CD1c-positive myeloid dendritic cell (primary cell): ENCODE results near the gene UTP14A.

Experiments used
- DNase-seq: peaks from one replicate; pipeline ENCODE4 v3.0.0-alpha.2; 2016; ENCODE audit errors: extremely low spot score

Gene UTP14A

DNA sequence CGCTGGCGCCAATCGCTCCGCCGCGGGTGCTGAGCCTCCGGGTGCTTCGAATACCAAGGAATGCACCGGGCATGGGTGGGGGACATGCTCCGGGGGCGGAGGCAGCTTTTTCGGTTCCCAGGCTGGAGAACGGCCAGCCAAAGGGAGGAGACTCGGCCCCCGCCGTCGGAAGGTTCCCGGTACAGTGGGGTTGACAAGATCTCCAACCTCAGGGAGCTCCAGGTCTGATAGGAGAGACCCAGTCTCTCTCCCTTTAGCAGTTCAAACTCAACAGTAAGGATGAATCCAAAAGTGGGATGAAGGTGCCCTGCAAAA is 47.3 kb downstream of the UTP14A start:
- DNase-seq: no peak

DNA sequence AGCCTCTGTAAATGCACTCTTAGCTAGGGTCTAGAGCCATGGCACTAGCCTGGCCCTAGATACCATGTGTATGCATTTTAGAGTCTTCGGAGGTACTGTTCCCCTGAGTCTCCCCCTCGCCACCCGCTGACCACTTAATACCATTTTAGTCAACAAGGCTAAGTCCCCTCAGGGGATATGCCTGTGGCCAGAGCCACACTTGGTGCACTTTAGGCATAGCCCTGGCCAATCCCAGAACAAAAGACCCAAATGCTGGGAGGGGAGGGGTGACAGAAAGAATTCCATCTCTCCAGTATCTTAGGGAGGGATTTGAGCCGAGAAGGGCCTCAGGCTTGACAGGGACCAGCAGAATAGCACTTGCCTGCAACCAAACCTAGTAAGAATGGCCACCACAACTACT is 47.9 kb downstream of the UTP14A start:
- no peak for DNase-seq

DNA sequence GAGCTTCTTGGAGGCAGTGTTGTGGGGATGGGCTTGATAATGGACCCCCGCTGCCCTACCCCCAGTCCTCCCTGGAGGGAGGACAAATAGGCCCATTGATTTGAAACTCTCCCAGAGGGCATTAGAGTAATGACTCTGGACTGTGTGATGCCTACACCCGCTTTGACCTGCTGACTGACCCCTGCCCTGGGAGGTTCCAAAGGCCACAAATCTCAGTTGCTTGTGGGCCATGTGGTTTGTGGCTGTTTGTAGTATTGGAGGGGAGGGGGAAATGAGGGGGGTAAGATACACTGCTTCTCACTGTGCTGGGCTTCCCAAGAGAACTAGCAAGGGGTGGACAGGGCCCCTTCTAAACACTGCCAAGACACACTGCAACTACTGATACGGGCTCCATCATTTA is 48.8 kb downstream of the UTP14A start:
- DNase-seq: no peak

DNA sequence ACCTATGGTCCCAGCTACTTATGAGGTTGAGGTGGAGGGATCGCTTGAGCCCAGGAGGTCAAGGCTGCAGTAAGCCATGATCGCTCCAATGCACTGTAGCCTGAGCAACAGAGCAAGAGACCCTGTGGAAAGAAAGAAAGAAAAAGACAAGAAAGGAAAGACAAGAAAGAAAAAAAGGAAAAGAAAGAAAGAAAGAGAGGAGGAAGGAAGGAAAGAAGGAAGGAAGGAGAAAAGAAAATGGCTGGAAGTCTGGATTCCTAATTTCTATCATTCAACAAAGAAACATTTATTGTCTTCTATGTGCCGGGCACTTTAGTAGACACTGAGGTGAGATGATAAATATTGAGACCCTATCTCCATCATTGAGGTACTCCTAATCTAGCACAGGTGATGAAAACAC is 49.7 kb downstream of the UTP14A start:
- no peak for DNase-seq

DNA sequence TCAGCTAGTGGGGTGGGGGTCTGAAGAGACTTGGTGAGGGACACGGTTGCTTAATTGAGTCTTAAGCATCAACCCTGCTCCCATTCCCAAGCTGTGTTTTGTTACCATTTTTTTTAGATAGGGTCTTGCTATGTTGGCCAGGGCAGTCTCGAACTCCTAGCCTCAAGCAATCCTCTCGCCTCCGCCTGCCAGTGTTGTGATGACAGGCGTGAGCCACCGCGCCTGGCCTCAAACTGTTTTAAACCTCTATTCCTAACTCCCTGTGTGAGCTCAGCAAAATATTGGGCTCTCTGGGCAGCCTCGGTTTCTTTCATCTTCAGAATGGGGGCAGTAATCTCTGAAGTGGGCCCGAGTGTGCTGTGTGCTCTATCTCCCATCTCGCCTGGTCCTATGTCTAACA is 50.2 kb downstream of the UTP14A start:
- no peak for DNase-seq

DNA sequence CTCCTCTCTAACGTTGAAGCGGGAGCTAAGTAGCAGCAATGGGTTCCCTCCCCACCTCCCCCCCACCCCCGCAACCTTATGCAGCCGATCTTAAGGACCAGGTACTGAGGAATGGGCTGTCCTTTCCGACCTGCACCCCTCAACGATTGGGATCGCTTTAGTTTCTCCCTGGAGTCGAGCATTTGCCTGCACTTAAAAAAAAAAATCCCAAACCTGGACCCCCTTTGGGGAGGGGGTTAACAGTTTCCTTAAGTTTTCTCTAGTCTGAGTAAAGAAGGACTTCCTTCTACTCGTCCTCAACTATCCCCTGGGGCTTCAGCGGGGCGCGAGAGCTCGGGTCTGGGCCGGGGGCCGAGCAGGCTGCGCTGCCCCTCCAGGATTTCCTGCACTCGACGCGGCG is 50.8 kb downstream of the UTP14A start:
- no peak for DNase-seq

DNA sequence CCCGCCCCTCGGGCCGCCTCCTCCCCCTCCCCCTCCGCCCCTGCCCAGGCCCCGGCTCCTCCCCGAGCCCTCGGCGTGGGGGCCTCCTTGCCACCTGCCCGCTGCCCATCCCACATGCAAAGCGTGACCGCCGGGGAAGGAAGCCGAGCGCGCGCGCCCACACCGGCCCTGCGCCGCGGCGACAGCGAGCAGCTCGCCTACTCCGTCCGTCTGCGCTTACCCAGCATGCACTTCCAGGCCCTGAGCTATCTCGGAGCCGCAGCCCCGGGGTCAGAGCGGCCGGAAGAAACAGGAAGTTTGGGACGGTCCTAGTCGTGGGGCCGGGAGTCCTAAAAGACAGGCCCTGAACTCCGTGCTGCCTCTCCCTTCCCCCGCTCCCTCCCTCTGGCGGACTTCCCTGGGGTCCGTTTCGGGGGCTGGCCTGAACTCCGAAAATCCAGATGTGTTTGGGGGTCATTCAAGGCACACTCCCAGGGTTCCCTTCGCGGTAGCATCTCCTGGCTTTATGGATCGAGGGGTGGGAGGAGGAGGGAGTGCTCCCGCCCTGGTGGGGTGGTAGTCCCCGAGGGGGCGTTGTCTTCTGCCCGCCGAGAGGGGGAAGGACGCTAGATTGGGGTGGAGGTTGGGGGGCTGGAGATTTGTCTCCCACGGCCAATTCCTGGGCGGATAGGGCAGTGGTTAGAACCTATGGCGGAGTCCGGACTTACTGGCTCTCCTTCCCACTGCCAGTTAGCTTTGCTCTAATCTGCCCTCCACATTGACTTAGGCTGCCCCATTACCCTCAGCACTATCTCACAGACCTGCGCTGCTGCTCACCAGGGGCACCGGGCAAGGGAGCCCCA is 51.5 kb downstream of the UTP14A start:
- DNase-seq: peak; percentile 86

DNA sequence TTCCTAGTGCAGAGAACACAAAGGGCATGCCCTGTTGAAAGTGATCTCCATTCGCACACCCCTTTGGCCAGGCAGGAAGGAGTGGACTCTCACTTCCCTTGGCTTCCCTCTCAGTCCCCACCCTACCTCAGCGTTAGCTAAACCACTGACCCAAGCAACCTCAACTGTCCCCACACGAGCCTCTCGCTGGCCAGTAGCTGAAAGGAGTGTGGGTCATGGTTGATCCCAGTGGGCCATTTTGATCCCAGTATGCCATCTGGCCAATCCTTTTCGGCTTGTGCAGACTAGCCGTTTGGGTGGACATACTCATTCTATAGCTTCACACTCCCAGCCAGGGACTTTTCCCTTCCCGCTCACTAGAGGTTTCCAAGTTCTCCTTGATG is 52.1 kb downstream of the UTP14A start:
- peak; percentile 22 for DNase-seq

DNA sequence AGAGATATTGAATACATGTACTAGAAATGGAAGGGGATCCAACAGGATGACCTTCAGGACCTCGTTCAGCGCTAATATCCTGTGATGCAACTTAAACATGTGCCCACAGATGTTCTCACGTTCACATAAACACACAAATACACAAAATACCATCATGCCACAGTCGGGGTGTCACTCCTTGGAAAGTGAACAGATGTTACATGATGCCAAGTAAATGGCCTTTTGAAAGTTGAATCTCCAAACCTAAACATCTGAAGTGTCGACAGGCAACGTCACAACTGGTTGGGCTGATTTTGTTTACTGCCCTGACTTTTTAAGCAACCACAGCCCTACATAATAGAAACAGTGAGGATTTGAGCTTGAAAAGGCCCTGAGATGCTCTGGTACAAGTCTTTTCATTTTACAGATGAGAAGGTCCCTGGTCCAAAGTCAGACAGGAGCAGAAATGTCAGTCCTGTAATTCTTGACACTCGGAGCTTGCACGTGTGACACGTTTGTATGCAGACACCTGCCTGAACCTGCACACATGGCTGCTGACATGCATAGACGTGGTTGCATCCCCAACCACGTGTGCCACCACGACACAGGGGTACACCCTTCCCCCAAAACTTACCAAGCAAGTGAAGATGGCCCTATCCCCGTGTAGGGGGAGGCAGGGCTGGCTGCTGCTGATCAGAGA is 53.0 kb downstream of the UTP14A start:
- no peak for DNase-seq

DNA sequence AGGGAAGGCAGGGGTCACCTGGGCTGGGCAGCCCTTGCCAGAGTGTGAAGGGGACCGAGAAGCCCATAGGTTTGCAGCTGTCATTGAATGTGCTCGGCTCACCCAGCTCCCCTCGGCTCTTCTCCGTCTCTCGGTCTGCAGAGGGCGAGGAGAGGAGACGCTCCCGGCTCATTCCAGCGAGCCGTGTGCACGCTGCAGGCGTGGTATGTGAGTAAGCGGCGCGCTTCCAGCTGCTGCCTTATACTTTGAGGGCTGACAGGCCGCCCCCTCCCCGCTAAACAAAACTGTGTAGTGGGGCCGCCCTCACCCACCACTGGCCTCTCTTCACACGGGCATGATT is 53.5 kb downstream of the UTP14A start:
- DNase-seq: no peak

DNA sequence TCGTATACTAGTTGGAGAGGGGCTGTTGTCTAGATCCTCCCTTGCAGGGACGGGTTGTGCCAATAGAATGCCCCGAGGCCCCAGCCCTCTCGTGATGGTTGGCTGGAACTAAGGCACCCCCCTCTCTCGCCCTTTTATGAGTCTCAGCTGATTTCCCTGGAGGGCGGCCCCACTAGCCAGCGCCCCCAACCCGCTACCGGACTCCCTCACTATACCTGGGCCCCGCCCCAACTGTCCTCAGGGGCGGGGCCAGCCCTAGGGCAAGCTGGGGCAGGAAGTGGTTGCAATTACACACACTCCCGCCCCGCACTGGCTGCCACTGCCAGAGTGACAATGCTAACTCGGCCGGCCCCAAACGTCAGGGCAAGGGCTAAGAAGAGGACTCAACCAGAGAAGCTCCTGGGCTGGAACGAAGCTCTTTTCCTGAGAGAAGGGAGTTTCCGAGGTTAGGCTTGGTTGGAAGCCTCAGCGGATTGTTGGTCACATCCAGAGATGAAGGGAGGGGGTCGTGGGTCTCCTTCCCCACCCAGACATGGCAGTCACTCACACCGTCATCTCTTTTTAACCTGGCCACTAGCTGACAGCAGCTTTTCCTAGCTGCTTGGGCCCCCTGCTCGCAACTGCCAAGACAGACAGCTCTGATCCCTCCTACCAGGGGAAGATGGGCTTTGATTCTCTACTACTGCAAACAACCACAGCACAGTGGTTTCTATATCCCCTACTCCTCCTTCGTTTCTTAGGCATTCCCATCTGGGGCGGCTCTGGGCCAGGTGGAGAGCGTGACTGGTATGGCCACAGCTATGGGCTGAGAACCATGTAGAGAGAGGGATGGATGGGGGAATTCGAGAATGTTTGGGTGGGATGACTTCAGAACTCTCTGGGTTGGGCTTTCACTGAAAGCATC is 55.5 kb downstream of the UTP14A start:
- peak; percentile 53 for DNase-seq

DNA sequence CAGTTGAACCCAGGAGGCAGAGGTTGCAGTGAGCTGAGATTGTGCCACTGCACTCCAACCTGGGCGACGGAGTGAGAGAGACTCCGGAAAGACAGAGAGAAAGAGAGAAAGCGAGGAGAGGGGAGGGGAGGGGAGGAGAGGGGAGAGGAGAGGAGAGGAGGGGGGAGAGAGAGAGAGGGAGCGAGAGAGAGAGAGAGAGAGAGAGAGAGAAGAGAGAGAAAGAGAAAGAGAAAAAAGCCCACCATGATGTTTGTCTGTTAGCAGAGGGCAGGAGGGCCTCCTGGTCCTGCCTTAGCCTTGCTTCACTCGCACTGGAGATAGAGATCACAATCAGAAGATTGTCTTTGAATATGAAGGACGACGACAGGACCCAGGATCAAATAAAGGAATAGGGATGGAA is 57.8 kb downstream of the UTP14A start:
- DNase-seq: no peak

DNA sequence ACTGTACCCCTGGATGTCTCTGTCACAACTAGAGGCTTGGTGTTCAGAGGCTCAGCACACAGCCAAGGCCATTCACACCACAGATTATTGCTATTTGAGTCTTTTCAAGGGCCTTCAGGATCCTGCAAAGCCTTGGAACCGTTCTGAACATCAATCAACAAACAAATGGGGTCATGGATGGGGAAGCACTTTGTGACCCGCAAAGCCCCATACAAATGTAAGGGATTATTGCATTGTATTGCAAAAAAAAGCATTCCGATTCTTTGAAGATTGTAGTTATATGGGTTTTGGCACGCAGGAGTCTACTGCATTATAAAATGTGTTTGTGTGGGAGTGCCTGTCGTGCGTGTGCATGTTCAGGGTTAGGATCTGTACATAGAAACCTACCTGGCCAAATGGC is 59.2 kb downstream of the UTP14A start:
- DNase-seq: no peak

DNA sequence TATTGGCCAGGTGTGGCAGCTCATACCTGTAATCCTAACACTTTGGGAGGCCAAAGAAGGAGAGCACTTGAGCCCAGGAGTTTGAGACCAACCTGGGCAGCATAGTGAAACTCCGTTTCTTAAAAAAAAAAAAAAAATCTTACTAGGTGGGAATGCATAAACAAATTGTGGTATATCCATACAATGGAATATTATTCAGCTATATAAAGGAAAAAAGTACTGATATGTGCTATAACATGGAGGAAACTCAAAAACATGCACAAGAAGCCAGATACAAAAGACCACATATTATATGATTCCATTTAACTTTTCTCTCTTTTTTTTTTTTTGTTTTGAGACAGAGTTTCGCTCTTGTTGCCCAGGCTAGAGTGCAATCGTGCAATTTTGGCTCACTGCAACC is 63.0 kb downstream of the UTP14A start:
- DNase-seq: no peak

DNA sequence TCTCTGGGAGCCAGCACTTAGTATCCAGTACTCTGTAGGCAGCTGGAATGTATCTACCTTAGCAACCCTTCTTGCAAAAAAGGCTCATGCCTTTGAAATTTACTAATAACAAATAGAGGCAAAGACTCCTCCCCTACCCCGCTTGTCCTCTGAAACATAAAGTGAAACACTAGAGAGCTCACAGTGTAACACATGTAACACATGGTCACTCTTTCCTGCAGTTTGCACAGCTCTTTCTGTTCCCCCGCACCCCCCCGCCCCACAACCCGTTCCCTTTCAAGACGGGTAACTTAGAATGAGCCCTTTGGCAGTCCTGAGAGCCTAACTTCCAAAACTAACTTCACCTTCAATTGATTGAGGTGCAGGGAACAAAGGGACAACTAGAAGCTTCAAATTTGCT is 70.5 kb downstream of the UTP14A start:
- DNase-seq: no peak
